Progenitor cell of endocrine pancreas (in vitro differentiated cells): ENCODE data around the gene FAM118A. TPM values are rescaled to one million over a fixed set of nuclear protein-coding genes. Genes with fewer than 3 reads are reported as not detected.

Experiments used
- DNase-seq: peaks from one replicate; pipeline ENCODE4 v3.0.0; 2021; ENCODE audit warnings: low spot score; ENCODE audit not compliant: unreplicated experiment
- H3K27ac Mint-ChIP-seq: 2 replicates; pipeline ENCODE4 v1.8.0; 2021; ENCODE audit warnings: mild to moderate bottlenecking, moderate library complexity, mixed read lengths
- H3K27me3 Mint-ChIP-seq: 2 replicates; pipeline ENCODE4 v1.8.0; 2021; ENCODE audit warnings: mixed read lengths
- H3K36me3 Mint-ChIP-seq: 2 replicates; pipeline ENCODE4 v1.8.0; 2022; ENCODE audit warnings: mixed read lengths; ENCODE audit not compliant: insufficient read depth
- H3K4me1 Mint-ChIP-seq: 2 replicates; pipeline ENCODE4 v1.8.0; 2021; ENCODE audit warnings: low read depth, mixed read lengths
- H3K4me3 Mint-ChIP-seq: 2 replicates; pipeline ENCODE4 v1.8.0; 2021; ENCODE audit warnings: low read depth, mild to moderate bottlenecking, moderate library complexity, mixed read lengths
- H3K9me3 Mint-ChIP-seq: 2 replicates; pipeline ENCODE4 v1.8.0; 2021; ENCODE audit warnings: low read depth, mixed read lengths
- total RNA-seq: library from RNA; stranded (reverse); gene quantifications from 2 replicates; pipeline ENCODE4 v1.2.1, GENCODE V29; 2021
- TF ChIP-seq, protein P1 (sequence below): fragments of 200-600 bp; sonication (generic); IDR thresholded peaks from one replicate; pipeline ENCODE4 v1.5.0; 2021; ENCODE audit warnings: antibody characterized with exemption, mild to moderate bottlenecking; ENCODE audit not compliant: unreplicated experiment

The FAM118A gene
- total RNA-seq, 1 donor from 2014 or later: 122 TPM

GRCh38 chr22:45376009-45376408, 66.3 kb downstream of the FAM118A start:
- H3K27ac Mint-ChIP-seq: no peak overlapping the region
- no peaks in the 10 kb centered on the region for H3K4me1 Mint-ChIP-seq
- H3K4me3 Mint-ChIP-seq: no peak overlapping the region
- TF ChIP-seq, protein P1, sequence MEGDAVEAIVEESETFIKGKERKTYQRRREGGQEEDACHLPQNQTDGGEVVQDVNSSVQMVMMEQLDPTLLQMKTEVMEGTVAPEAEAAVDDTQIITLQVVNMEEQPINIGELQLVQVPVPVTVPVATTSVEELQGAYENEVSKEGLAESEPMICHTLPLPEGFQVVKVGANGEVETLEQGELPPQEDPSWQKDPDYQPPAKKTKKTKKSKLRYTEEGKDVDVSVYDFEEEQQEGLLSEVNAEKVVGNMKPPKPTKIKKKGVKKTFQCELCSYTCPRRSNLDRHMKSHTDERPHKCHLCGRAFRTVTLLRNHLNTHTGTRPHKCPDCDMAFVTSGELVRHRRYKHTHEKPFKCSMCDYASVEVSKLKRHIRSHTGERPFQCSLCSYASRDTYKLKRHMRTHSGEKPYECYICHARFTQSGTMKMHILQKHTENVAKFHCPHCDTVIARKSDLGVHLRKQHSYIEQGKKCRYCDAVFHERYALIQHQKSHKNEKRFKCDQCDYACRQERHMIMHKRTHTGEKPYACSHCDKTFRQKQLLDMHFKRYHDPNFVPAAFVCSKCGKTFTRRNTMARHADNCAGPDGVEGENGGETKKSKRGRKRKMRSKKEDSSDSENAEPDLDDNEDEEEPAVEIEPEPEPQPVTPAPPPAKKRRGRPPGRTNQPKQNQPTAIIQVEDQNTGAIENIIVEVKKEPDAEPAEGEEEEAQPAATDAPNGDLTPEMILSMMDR: no peak
- H3K36me3 Mint-ChIP-seq: no peaks in the 10 kb centered on the region
- H3K27me3 Mint-ChIP-seq: no peaks in the 10 kb centered on the region
- no peak for DNase-seq
- peaks cover 7% of the 10 kb centered on the region for H3K9me3 Mint-ChIP-seq

DNA sequence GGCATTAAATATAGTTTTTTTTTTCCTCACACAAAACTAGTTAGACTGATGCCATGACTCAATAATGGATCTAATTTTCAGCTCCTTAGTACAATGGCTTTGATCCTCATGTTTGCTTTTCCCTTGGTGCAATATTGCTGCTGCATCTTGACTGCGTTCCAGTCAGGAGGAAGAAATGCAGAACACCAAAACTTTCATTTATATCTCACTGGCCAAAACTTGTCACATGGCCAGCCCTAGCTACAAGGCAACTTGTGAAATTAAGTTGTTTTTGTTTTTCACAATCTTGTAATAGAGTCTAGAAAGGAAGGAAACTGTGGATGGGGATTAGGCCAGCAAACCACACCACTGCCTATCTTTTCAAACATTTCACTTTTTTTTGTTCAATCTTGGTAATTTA, 67.0 kb downstream of the FAM118A start:
- no peak overlapping the region for H3K27ac Mint-ChIP-seq
- no peaks in the 10 kb centered on the region for H3K36me3 Mint-ChIP-seq
- no peaks in the 10 kb centered on the region for H3K27me3 Mint-ChIP-seq
- no peaks in the 10 kb centered on the region for H3K4me1 Mint-ChIP-seq
- no peak overlapping the region for H3K4me3 Mint-ChIP-seq
- H3K9me3 Mint-ChIP-seq: peaks cover 7% of the 10 kb centered on the region
- TF ChIP-seq, protein P1: no peak
- DNase-seq: no peak

DNA sequence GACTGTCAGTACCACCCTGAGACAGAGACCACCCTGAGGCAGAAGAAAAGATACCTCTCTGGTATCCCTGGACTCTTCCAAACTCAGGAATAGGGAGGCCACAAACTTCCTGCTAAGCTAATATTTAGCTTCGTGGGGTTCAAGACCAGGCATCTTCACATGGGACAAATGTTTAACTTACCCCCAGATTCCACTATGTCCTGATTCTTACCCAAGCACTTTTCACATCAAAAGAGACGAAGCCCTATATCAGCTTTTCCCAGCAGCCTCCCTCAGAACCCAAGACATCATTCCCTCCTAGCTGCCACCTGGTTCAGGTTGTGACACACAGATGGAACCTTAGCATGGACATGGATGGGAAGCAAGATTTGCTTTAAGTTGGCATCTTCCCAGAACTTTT, 71.6 kb downstream of the FAM118A start:
- DNase-seq: no peak
- Mint-ChIP-seq H3K27ac (no peak overlapping the region), H3K27me3 (no peaks in the 10 kb centered on the region), H3K36me3 (no peaks in the 10 kb centered on the region), H3K4me1 (no peaks in the 10 kb centered on the region), H3K9me3 (no peaks in the 10 kb centered on the region), H3K4me3 (no peak overlapping the region)
- TF ChIP-seq, protein P1: no peak

- Mint-ChIP-seq H3K9me3 (no peaks in the 10 kb centered on the region), H3K27me3 (peaks cover 3% of the 10 kb centered on the region), H3K27ac (no peak overlapping the region), H3K36me3 (no peaks in the 10 kb centered on the region), H3K4me3 (no peak overlapping the region), H3K4me1 (no peaks in the 10 kb centered on the region)
- TF ChIP-seq, protein P1: no peak
- no peak for DNase-seq
Observed at GRCh38 chr22:45389546-45389945, 79.8 kb downstream of the FAM118A start.

Other genes with a start within 250 kb of the FAM118A start
- 62.6 and 65.1 TPM in 2 replicates for gene NUP50, start 146.0 kb upstream of the FAM118A start, total RNA-seq
- 44.1 and 45.3 TPM in 2 replicates for gene KIAA0930, start 69.0 kb upstream of the FAM118A start, total RNA-seq
- 0.57 and 1.9 TPM in 2 replicates for gene UPK3A, start 25.0 kb upstream of the FAM118A start, total RNA-seq
- gene SMC1B, start 103.7 kb downstream of the FAM118A start, total RNA-seq: not detected in 2 replicates
- 6.7 and 7.0 TPM in 2 replicates for gene RIBC2, start 103.8 kb downstream of the FAM118A start, total RNA-seq
- gene FBLN1, start 192.9 kb downstream of the FAM118A start, total RNA-seq: 257 and 258 TPM in 2 replicates